ENCODE measurements around the gene MYO3B. TPM values are rescaled to one million over a fixed set of nuclear protein-coding genes. Genes with fewer than 3 reads are reported as not detected.
A peak's percentile ranks its signal among the peaks of the same experiment; 100 is the strongest.
"Not testable (repeated sequence)": the region's sequence is repeated elsewhere in the genome, so short reads cannot be mapped to it uniquely, and the experiment has no call there.

MYO3B gene
- total RNA-seq, 1 experiment from 2014 or later, result 0.50 TPM

DNA sequence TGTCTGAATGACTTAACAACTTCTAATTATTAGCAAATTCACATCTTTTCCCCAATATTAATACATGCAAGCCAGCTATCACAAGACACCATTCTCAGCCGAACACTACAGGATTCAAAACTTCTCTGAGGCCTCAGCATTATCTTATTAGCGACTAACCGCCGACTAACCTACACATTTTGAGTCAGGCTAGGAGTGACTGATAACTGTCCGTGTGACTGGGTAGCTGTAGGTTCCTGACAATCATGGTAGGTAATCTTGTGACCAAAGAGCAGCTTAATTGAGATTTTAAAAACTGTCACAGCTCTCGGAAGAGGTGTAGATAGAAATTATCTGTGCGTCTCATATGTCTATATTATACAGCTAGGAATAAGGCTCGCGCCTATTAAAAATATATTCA, 493.1 kb downstream of the MYO3B start (continued):
- TF ChIP-seq, protein P1, sequence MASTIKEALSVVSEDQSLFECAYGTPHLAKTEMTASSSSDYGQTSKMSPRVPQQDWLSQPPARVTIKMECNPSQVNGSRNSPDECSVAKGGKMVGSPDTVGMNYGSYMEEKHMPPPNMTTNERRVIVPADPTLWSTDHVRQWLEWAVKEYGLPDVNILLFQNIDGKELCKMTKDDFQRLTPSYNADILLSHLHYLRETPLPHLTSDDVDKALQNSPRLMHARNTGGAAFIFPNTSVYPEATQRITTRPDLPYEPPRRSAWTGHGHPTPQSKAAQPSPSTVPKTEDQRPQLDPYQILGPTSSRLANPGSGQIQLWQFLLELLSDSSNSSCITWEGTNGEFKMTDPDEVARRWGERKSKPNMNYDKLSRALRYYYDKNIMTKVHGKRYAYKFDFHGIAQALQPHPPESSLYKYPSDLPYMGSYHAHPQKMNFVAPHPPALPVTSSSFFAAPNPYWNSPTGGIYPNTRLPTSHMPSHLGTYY (CRISPR knock-in tag; IDR thresholded peaks at IDR 0.05), result no peak
- TF ChIP-seq FOXK1 (CRISPR knock-in tag; IDR thresholded peaks at IDR 0.05) (no peak), ZNF219 (CRISPR knock-in tag; IDR thresholded peaks at IDR 0.05; ENCODE audit: borderline replicate concordance) (no peak), MXD4 (CRISPR knock-in tag; IDR thresholded peaks at IDR 0.05; ENCODE audit: borderline replicate concordance) (no peak), TEAD1 (CRISPR knock-in tag; IDR thresholded peaks at IDR 0.05) (no peak), ZNF423 (CRISPR knock-in tag; IDR thresholded peaks at IDR 0.05) (no peak), TP53 (CRISPR knock-in tag; IDR thresholded peaks at IDR 0.05) (no peak), ETV6 (CRISPR knock-in tag; IDR thresholded peaks at IDR 0.05) (no peak), FOXJ3 (CRISPR knock-in tag; IDR thresholded peaks at IDR 0.05; ENCODE audit: borderline replicate concordance) (no peak)
- TF ChIP-seq, protein P2, sequence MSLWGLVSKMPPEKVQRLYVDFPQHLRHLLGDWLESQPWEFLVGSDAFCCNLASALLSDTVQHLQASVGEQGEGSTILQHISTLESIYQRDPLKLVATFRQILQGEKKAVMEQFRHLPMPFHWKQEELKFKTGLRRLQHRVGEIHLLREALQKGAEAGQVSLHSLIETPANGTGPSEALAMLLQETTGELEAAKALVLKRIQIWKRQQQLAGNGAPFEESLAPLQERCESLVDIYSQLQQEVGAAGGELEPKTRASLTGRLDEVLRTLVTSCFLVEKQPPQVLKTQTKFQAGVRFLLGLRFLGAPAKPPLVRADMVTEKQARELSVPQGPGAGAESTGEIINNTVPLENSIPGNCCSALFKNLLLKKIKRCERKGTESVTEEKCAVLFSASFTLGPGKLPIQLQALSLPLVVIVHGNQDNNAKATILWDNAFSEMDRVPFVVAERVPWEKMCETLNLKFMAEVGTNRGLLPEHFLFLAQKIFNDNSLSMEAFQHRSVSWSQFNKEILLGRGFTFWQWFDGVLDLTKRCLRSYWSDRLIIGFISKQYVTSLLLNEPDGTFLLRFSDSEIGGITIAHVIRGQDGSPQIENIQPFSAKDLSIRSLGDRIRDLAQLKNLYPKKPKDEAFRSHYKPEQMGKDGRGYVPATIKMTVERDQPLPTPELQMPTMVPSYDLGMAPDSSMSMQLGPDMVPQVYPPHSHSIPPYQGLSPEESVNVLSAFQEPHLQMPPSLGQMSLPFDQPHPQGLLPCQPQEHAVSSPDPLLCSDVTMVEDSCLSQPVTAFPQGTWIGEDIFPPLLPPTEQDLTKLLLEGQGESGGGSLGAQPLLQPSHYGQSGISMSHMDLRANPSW (CRISPR knock-in tag; conservative IDR thresholded peaks at IDR 0.05; ENCODE audit: low read depth), result no peak

DNA sequence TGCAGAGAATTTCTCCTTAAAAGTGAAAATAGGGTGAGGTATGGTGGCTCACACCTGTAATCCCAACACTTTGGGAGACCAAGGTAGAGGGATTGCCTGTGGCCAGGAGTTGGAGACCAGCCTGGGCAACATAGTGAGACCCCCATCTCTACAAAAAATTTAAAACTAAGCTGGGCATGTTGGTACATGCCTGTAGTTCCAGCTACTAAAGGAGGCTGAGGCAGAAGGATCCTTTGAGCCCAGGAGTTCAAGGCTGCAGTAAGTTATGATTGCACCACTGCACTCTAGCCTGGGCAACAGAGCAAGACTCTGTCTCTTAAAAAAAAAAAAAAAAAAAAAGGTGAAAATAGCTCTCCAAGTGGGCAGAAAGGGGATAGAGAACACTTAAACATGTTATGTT, 496.3 kb downstream of the MYO3B start:
- H3K9me3 Mint-ChIP-seq; H3K36me3 Mint-ChIP-seq; H3K27me3 Mint-ChIP-seq (ENCODE audit: low read depth); H3K27ac Mint-ChIP-seq; CTCF ChIA-PET; H3K4me3 Mint-ChIP-seq; ATAC-seq; DNase-seq (ENCODE audit: low spot score); POLR2A ChIA-PET: not testable (repeated sequence)
- peak; percentile 64 for TF ChIP-seq ZNF121 (CRISPR knock-in tag; IDR thresholded peaks at IDR 0.05)
- H3K4me1 Mint-ChIP-seq, result peaks cover 23% of the 10 kb centered on the region

DNA sequence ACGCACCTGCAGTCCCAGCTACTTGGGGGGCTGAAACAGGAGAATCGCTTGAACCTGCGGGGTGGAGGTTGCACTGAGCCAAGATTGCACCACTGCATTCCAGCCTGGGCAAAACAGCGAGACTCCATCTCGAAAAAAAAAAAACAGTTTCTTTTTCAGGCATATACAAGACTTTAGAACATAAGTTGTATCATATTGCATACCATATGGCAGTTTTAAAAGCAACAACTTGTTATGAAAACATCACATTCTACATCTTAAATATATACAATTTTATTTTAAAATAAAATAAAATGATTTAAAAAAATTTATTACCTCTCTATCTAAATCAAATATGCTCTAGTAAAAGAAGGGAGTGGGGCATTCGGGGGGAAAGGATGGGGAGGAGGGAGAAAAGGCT, 497.8 kb downstream of the MYO3B start:
- POLR2A ChIA-PET, result no interaction called here
- H3K4me3 Mint-ChIP-seq, result no peak overlapping the region
- ATAC-seq (no peak), DNase-seq (ENCODE audit: low spot score) (no peak)
- peaks cover 5% of the 10 kb centered on the region; the same call in 1 of the 2 replicates for H3K27me3 Mint-ChIP-seq (ENCODE audit: low read depth)
- CTCF ChIA-PET, result no interaction called here
- TF ChIP-seq ATF1 (CRISPR knock-in tag; IDR thresholded peaks at IDR 0.05), result no peak
- TF ChIP-seq ZNF671 (CRISPR knock-in tag; IDR thresholded peaks at IDR 0.05), result no peak
- no peak for TF ChIP-seq ZNF138 (CRISPR knock-in tag; conservative IDR thresholded peaks at IDR 0.05)
- TF ChIP-seq, protein P3, sequence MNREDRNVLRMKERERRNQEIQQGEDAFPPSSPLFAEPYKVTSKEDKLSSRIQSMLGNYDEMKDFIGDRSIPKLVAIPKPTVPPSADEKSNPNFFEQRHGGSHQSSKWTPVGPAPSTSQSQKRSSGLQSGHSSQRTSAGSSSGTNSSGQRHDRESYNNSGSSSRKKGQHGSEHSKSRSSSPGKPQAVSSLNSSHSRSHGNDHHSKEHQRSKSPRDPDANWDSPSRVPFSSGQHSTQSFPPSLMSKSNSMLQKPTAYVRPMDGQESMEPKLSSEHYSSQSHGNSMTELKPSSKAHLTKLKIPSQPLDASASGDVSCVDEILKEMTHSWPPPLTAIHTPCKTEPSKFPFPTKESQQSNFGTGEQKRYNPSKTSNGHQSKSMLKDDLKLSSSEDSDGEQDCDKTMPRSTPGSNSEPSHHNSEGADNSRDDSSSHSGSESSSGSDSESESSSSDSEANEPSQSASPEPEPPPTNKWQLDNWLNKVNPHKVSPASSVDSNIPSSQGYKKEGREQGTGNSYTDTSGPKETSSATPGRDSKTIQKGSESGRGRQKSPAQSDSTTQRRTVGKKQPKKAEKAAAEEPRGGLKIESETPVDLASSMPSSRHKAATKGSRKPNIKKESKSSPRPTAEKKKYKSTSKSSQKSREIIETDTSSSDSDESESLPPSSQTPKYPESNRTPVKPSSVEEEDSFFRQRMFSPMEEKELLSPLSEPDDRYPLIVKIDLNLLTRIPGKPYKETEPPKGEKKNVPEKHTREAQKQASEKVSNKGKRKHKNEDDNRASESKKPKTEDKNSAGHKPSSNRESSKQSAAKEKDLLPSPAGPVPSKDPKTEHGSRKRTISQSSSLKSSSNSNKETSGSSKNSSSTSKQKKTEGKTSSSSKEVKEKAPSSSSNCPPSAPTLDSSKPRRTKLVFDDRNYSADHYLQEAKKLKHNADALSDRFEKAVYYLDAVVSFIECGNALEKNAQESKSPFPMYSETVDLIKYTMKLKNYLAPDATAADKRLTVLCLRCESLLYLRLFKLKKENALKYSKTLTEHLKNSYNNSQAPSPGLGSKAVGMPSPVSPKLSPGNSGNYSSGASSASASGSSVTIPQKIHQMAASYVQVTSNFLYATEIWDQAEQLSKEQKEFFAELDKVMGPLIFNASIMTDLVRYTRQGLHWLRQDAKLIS (CRISPR knock-in tag; IDR thresholded peaks at IDR 0.05; ENCODE audit: borderline replicate concordance), result no peak
- TF ChIP-seq CREM (CRISPR knock-in tag; IDR thresholded peaks at IDR 0.05), result no peak
- TF ChIP-seq, protein P1 (CRISPR knock-in tag; IDR thresholded peaks at IDR 0.05), result no peak
- no peak for TF ChIP-seq JAZF1 (CRISPR knock-in tag; IDR thresholded peaks at IDR 0.05)
- TF ChIP-seq ZNF423 (CRISPR knock-in tag; IDR thresholded peaks at IDR 0.05), result no peak
- TF ChIP-seq, protein P4, sequence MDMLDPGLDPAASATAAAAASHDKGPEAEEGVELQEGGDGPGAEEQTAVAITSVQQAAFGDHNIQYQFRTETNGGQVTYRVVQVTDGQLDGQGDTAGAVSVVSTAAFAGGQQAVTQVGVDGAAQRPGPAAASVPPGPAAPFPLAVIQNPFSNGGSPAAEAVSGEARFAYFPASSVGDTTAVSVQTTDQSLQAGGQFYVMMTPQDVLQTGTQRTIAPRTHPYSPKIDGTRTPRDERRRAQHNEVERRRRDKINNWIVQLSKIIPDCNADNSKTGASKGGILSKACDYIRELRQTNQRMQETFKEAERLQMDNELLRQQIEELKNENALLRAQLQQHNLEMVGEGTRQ (CRISPR knock-in tag; IDR thresholded peaks at IDR 0.05), result no peak
- H3K27ac Mint-ChIP-seq, result no peak overlapping the region
- H3K4me1 Mint-ChIP-seq, result peaks cover 37% of the 10 kb centered on the region
- no peaks in the 10 kb centered on the region for H3K36me3 Mint-ChIP-seq
- no peaks in the 10 kb centered on the region for H3K9me3 Mint-ChIP-seq

Data from WTC11 (cell line).